ENCODE results near the gene ROR1. TPM values are rescaled to one million over a fixed set of nuclear protein-coding genes. Genes with fewer than 3 reads are reported as not detected.
A peak's percentile ranks its signal among the peaks of the same experiment; 100 is the strongest.

The ROR1 gene
- total RNA-seq, 1 donor from 2014 or later: 30.3 TPM

- Histone ChIP-seq H3K4me1 (peaks cover 39% of the 10 kb centered on the region), H3F3A (ENCODE audit: low read depth) (peaks cover 5% of the 10 kb centered on the region), H3K27ac (no peak overlapping the region), H3K4me3 (no peak overlapping the region), H3K4me2 (no peak overlapping the region), H3K27me3 (no peaks in the 10 kb centered on the region), H4K20me1 (ENCODE audit: low read depth) (peaks cover 50% of the 10 kb centered on the region), H3K36me3 (no peaks in the 10 kb centered on the region), H3K79me2 (ENCODE audit: low read depth) (peaks cover 100% of the 10 kb centered on the region), H3K9me3 (ENCODE audit: low read depth) (no peaks in the 10 kb centered on the region), H2AFZ (replicated peaks) (no peak overlapping the region), H3K9ac (no peak overlapping the region)
- no peak for TF ChIP-seq EZH2 (IDR thresholded peaks at IDR 0.05)
- TF ChIP-seq, protein P1, sequence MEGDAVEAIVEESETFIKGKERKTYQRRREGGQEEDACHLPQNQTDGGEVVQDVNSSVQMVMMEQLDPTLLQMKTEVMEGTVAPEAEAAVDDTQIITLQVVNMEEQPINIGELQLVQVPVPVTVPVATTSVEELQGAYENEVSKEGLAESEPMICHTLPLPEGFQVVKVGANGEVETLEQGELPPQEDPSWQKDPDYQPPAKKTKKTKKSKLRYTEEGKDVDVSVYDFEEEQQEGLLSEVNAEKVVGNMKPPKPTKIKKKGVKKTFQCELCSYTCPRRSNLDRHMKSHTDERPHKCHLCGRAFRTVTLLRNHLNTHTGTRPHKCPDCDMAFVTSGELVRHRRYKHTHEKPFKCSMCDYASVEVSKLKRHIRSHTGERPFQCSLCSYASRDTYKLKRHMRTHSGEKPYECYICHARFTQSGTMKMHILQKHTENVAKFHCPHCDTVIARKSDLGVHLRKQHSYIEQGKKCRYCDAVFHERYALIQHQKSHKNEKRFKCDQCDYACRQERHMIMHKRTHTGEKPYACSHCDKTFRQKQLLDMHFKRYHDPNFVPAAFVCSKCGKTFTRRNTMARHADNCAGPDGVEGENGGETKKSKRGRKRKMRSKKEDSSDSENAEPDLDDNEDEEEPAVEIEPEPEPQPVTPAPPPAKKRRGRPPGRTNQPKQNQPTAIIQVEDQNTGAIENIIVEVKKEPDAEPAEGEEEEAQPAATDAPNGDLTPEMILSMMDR (IDR thresholded peaks at IDR 0.05): peak; percentile 53
- DNase-seq (ENCODE audit: low spot score): peak; percentile 55
- no peaks in the 10 kb centered on the region for H3K9me3 Mint-ChIP-seq
- no peaks in the 10 kb centered on the region for H3K27me3 Mint-ChIP-seq (ENCODE audit: insufficient read depth, low read depth)
- peaks cover 2% of the 10 kb centered on the region for H3K36me3 Mint-ChIP-seq
- peaks cover 38% of the 10 kb centered on the region for H3K4me1 Mint-ChIP-seq
- no peak overlapping the region for H3K4me3 Mint-ChIP-seq
- H3K27ac Mint-ChIP-seq: no peak overlapping the region
Observed at GRCh38 chr1:63917571-63918417, 144.0 kb downstream of the ROR1 start.

- H3K9ac ChIP-seq: no peak overlapping the region
- no peaks in the 10 kb centered on the region for H3K27me3 Mint-ChIP-seq (ENCODE audit: insufficient read depth, low read depth)
- H3K4me2 ChIP-seq: no peak overlapping the region
- peaks cover 50% of the 10 kb centered on the region for H4K20me1 ChIP-seq (ENCODE audit: low read depth)
- H3K9me3 ChIP-seq (ENCODE audit: low read depth): no peaks in the 10 kb centered on the region
- DNase-seq (ENCODE audit: low spot score): no peak
- H3K4me1 ChIP-seq: peaks cover 32% of the 10 kb centered on the region
- H3K4me3 ChIP-seq: no peak overlapping the region
- no peaks in the 10 kb centered on the region for H3K9me3 Mint-ChIP-seq
- no peak overlapping the region for H3K4me3 Mint-ChIP-seq
- H3K36me3 ChIP-seq: no peaks in the 10 kb centered on the region
- H3F3A ChIP-seq (ENCODE audit: low read depth): peaks cover 4% of the 10 kb centered on the region
- no peak overlapping the region for H3K27ac ChIP-seq
- peaks cover 38% of the 10 kb centered on the region for H3K4me1 Mint-ChIP-seq
- no peak overlapping the region for H2AFZ ChIP-seq (replicated peaks)
- H3K79me2 ChIP-seq (ENCODE audit: low read depth): peaks cover 100% of the 10 kb centered on the region
- TF ChIP-seq EZH2 (IDR thresholded peaks at IDR 0.05): no peak
- TF ChIP-seq, protein P1 (IDR thresholded peaks at IDR 0.05): no peak
- no peak for TF ChIP-seq EZH2phosphoT487 (IDR thresholded peaks at IDR 0.05)
- peaks cover 2% of the 10 kb centered on the region for H3K36me3 Mint-ChIP-seq
- no peak overlapping the region for H3K27ac Mint-ChIP-seq
- no peaks in the 10 kb centered on the region for H3K27me3 ChIP-seq
Observed at GRCh38 chr1:63918418-63918945, 144.7 kb downstream of the ROR1 start.

- H3K4me3 Mint-ChIP-seq: no peak overlapping the region
- Histone ChIP-seq H3K9me3 (ENCODE audit: low read depth) (no peaks in the 10 kb centered on the region), H3K4me3 (no peak overlapping the region), H3K36me3 (no peaks in the 10 kb centered on the region), H3K4me2 (no peak overlapping the region), H2AFZ (replicated peaks) (no peak overlapping the region), H3K27me3 (no peaks in the 10 kb centered on the region), H3K9ac (no peak overlapping the region), H3K79me2 (ENCODE audit: low read depth) (peaks cover 94% of the 10 kb centered on the region), H3K27ac (peak overlapping the region; percentile 1), H4K20me1 (ENCODE audit: low read depth) (peaks cover 31% of the 10 kb centered on the region), H3F3A (ENCODE audit: low read depth) (peaks cover 2% of the 10 kb centered on the region), H3K4me1 (peaks cover 17% of the 10 kb centered on the region)
- peaks cover 33% of the 10 kb centered on the region for H3K4me1 Mint-ChIP-seq
- H3K27me3 Mint-ChIP-seq (ENCODE audit: insufficient read depth, low read depth): no peaks in the 10 kb centered on the region
- H3K27ac Mint-ChIP-seq: no peak overlapping the region
- peaks cover 2% of the 10 kb centered on the region for H3K36me3 Mint-ChIP-seq
- DNase-seq (ENCODE audit: low spot score): no peak
- no peaks in the 10 kb centered on the region for H3K9me3 Mint-ChIP-seq
- no peak for TF ChIP-seq EZH2phosphoT487 (IDR thresholded peaks at IDR 0.05)
- TF ChIP-seq, protein P1 (IDR thresholded peaks at IDR 0.05): peak; percentile 23
Observed at GRCh38 chr1:63920154-63921117, 146.6 kb downstream of the ROR1 start.

Data from neural progenitor cell (in vitro differentiated cells).